DMS79 (cell line): ENCODE results near the gene STK17A.

ENCODE experiments used
- DNase-seq: peaks from one replicate; lab custom pipeline; 2025; lab: John Stamatoyannopoulos, UW

STK17A gene

DNA sequence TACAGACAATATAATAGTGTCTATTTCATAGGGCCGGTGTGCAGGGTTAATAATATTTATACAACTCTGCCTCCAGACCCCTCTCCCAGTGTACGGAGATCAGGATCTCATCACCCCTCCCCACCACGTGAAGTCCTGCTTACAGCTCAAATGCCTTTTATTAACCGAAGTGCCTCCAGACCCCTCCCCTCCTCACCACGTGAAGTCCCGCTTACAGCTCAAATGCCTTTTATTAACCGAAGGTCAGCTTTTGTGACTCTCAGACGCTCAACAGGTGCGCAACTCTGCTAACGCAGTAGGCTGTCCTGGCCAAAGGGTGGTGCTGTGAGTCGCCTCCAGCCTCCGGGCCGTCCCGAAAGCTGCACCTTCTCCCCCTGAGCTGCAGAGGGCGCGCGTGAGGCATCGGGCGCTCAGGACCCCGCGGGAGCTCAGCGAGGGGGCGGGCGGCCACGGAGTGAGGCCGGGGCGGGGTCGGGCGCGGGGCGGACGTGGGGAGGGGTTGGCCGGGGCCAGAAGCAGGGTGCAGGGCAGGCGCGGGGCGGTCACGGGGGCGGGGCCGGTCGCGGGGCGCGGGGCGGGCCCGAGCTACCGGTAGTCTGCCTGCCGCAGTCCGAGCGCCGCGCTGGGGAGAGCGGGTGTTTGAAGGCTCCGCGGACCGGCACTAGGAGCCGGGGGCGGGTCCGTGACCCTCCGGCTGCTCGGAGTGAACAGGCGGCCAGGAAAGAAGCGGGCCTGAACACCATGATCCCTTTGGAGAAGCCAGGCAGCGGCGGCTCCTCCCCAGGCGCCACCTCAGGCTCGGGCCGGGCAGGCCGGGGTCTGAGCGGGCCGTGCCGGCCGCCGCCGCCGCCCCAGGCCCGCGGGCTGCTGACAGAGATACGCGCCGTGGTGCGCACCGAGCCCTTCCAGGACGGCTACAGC lies at the start of gene STK17A:
Gene STK17A, plus strand, starts transcription at position 606 of the 921 bp plus-strand sequence. Its CDS starts 136 bp downstream, at position 742.
- DNase-seq: peak; percentile 92

DNA sequence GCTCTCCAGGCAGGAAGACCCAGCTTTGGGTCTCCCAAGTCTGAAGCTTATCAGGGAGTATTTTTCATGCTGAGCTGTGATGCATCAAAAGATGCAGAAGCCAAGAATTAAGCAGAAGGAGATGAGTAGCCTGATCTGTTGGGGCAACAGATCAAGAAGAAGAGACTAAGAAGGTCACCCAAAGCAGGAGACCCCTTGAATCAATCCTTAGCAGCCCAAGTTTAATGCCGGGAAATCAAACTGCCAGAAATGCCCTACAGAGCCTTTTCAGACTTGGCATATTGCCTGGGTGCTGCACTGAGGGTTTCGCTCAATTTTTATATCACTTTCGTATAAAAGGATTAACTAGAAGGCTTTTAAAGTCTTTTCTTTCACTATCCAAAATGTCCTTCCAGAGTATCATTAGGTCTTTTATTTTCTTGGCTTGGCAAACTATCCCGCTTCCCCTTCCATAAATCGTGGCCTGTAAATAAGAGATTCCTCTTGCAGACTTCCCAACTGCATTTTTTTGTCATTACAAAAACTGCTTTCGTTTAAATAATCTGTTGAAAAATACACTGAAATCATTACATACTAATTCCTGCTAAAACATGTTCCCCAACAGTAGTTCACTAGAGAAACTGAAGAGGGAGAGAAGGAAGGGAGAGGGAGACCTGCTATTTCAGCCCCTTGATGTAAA lies 49.0 kb upstream of the STK17A start:
- DNase-seq: no peak

DNA sequence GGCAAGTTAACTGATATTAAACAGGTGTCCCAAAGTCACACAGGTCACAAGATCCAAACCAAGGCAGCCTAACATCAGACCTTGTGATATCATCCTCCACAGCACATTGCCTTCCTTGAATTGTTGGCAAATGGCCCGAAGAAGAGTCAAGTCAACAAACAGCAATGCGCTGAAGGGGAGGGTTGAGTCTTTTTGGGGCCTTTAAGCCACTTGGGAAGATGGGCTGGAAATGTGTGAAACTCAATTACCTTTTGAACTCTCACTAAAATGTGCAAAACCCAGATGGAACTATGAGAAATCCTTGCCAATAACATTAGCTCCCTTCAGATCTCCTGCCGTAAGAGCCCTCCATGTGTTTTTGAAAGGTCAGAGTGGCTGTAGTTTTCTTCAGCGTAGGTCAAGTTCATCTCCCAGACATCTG lies 47.9 kb upstream of the STK17A start:
- DNase-seq: no peak

DNA sequence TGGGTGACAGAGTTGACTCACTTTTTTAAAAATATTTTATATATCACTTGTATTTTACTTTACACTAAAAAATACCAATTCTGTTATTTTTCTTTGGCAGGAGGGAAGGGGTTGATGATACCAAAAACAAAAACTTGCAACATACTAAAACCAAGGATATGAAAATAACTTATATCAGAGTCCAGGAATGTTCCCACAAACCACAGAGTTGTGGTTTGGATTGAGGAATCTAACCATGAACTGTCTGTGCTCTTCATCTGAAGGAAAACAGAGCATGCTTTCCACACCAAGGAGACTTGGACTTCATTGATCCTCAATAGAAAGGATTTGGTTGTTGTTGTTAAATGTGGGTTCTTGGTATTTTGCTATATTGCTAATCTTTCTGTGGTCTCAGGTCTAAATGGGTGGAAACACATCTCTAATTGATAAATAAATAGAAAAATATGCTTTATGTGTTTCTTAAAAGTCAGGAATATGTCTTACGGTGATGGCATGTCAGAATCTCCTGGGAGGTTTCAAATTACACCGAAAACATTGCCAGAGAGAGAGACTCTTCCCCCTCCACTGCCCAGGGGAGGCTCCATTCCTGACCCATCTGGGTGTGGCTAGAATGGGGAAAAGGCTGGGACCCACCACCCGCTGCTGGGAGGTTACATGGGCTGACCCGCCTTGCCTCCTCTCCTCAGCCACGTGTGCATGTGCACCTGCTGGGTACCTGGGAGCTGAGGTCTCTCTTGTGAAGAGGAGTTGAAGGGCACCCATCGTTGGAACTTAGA lies 46.9 kb upstream of the STK17A start:
- no peak for DNase-seq

DNA sequence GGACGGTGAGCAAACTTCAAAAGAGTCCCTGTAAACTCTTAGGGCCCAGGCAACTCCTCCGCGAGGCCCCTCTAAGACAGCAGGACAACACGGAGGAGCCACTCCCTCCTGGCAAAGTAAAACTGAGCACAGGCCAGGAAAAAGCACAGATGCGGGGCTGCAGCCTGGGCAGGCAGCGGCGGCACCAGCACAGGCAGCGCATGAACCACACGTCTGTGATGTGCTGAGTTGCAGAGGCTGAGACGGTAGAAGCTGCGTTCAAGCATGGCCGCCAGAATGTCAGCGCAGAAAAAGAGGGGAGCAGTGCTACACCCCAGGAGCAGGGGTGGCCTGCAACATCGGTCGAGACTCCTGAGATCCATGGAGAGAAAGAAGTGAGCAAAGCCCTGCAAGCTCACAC lies 46.1 kb upstream of the STK17A start:
- DNase-seq: no peak

DNA sequence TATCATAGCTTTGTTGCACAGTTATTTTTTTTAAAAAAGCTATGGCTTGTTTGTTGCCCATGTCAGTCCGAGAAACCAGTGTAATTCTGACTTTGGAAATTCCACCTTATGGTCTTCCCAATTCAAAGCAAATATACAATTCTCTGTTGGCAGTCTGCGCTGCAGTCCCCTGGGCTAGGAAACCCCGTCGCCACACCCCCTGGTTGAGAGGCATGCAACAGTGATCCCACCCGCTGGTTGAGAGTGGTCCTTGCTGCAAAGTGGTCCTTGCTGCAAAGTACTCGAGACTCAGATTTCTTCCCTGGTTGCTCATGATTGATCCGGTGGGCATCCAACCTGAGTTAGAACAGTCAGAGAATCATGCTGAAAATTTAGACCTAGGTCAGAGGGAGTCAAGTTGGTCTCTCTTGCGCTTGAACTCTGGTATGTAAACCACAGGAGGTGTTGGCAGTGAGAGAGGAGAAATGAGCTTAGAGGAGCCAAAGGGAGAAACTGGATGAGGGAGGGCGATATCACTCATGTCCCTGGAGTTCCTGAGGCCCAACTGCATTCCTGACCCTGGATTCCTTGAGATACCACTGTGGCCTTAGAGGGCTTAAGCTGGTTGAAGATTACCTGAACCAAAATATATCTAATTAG lies 45.0 kb upstream of the STK17A start:
- DNase-seq: no peak

DNA sequence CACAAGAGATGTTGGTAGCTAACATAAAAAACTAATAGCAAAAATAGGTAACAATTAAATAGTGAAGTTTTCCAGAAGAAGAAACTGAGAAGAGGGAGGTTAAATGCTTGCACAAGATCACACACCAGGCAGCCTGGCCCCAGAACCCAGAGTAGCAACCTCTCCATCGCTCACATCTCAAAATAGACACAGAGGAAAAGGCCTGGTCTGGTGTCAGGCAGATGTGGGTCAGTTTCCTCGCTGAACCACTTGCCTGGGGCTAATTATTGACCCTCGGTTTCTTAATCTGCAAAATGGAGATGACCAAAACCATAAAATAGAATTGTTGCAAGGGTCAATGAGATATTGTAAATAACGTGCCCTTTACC lies 44.5 kb upstream of the STK17A start:
- no peak for DNase-seq

DNA sequence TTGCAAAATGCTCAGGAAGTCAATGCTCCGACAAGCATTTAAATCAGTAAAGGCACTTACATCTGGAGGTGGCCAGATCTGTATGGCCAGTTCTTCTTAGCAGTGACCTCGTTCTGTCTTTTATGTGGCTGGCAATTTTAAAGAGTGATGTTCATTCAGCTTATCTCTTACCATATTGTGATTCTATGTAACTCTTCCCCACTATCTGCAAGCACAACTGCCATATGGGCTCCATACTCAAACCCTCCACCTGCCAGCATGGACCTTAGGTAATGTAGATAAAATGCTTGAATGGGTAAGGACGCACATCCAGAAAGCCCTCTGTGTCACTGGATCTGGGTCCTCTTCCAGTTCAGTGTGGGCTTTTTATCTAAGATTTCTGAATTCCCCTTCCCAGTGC lies 42.4 kb upstream of the STK17A start:
- no peak for DNase-seq

DNA sequence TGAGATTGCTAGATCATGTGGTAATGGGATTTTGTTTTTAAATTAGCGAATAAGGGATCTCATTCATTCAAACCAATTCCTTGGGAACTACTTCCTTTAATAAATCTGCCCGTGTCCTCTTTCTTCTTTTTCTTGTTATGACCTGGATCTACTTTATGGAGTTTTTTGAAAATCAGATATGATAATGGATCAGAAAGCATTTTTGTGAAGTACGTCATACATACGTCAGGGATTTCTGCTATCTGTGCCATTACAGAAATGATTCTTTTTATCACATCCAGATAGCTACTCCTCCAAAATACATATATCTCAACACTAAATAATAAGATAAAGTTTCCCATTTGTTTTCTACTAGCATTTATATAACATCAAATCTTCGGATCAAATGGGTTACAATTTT lies 40.2 kb upstream of the STK17A start:
- no peak for DNase-seq

DNA sequence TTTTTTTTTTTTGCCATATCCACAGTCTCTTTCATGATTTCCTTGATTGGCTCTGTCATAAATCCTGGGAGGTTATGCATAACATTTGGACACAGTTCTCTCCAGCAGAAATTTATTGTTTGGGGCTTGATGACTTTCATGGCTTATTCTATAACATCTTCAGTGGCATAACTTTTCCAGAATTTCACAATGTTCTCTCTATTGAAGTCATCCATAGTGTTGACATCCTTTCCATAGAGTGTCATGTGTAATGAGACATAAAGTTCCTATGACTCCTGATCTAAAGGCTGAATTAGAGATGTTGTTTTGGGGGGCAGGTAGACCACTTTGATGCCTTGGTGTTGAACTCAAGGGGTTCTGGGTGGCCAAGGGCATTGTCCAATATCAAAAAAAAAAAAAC lies 36.7 kb upstream of the STK17A start:
- no peak for DNase-seq

DNA sequence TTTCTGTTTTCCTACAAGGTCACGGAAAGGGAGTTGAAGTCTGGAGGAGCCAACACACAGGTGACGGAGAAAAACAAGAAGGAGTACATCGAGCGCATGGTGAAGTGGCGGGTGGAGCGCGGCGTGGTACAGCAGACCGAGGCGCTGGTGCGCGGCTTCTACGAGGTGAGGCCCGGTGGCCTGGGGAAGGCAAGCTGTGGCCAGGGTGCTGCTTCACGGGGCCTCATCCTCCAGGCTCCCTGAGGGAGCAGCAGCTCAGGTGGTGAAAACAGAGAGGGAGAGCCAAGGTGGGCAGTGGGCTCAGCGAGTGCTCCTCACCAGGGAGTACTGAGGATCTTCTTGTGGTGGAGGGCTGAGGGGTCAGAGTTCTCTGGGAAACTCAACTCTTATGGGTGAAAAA lies 32.5 kb upstream of the STK17A start:
- no peak for DNase-seq

DNA sequence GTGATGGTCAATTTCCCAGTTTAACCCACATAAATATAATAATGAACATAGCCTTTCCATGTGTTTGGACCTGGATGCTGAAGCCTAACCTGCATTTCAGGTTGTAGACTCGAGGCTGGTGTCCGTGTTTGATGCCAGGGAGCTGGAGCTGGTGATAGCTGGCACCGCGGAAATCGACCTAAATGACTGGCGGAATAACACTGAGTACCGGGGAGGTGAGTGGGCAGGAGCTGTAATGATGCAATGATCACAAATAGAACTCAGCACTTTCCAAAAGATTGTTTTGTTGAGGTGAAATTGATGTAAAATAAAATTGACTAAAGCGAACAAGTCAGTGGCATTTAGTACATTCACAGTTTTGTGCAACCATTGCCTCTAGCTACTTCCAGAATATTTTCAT lies 30.8 kb upstream of the STK17A start:
- DNase-seq: no peak

DNA sequence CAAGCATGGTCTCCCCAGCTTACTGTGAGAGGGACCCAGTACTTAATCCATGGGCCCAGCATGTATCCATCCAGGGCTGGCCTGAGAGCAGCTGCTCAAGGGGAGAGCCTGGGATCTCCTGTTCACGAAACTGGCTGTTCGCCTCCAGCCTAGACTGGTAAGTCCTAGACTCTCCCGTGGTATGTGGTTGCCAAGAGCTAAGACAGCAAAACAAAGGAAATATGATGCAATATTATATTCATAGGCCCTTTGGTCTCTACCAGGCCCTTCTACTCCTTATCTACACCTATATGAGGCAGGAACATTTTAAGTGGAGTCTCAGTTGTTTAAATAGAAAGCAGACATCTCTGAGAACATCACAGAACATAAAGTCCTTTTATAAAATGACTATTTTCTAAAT lies 28.9 kb upstream of the STK17A start:
- DNase-seq: no peak

DNA sequence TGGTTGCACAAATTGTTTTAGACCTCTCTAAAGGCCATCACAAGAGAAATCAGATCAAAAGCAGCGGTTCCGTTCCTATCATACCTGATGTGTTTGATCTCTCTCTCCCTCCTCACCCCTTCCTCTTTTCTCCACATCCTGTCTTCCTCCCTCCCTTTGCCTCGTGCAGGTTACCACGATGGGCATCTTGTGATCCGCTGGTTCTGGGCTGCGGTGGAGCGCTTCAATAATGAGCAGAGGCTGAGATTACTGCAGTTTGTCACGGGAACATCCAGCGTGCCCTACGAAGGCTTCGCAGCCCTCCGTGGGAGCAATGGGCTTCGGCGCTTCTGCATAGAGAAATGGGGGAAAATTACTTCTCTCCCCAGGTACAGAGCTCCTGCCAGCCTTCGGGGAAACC lies 28.5 kb upstream of the STK17A start:
- no peak for DNase-seq

DNA sequence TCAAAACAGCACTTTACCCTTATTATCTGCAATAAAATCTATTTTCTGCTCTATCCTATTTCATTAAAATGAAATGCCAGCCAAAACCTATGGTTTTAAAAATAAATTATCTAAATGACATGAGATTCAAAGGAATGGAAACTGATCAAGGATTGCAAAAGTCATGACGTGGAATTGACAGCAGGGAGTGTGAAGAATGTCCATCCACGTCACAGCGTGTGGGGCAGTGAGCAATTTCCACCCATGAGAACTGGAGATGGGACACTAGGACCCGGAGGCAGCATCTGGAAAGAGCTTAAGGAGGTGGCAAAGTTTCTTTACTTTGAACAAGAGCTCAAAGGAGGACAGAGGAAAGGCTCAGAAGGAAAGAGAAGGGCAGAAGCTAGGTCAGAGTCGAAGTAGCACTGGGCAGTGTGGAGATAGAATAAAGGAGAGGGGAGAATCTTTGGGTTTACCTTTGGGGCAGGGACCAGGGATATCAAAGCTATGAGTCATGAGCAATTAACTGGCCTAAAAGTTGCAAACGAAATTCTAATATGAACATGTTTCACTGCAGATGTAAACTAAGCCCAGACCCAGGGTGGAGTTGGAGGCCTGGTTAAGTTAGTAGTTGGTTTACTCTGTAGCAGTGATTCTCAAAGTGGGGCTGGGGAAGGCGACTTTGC lies 24.9 kb upstream of the STK17A start:
- no peak for DNase-seq

DNA sequence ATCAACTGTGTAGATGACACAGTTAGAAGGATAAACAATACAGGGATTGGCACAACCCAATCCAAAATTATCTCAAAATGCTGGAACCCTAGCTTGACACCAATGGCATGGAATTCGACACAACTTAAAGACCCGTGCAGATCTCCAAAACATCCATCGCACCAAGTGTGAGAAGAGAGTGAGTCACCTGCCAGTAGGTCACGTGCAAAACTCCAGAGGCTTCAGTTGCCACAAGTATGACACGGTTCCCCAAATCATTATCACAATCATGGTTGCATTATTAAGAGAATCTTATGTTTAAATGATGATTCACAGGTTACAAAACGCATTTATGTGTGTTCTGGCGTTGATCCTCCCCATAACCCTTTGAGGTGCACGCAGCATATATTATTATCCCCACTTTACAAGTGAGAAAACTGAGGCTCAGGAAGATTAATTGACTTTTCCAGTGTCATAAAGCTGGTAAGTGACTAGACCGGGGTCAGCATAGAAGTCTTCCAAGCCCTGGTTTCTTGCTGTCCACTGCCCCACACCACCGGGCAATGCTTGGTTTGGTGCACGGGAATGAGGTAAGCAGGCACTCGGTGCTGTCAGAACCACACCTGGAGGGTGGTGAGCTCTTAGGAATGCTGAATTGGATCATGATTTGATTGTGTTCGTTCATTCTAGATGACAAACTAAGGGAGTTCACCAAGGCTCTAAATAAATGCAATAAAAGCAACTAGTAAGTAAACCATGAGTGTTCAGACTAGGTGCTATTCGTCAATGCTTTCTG lies 23.6 kb upstream of the STK17A start:
- DNase-seq: no peak

DNA sequence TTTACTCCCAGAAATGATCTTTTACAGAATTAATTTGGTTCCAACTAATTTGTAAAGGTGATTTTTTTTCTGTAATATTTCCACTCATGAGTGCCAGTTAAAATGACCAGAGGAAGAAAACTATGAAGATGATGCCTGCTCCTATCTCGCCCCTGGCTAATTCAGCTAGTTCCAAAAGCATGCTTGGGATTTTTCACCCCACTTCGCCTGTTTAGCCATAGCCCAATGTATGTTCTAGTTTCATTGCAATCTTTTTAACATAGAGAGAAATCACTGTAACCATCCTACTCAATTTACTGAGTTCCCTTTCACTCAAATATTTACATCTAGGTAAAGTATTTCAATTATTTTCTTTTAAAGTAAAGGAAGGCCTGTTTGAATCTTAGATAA lies 23.0 kb upstream of the STK17A start:
- no peak for DNase-seq

DNA sequence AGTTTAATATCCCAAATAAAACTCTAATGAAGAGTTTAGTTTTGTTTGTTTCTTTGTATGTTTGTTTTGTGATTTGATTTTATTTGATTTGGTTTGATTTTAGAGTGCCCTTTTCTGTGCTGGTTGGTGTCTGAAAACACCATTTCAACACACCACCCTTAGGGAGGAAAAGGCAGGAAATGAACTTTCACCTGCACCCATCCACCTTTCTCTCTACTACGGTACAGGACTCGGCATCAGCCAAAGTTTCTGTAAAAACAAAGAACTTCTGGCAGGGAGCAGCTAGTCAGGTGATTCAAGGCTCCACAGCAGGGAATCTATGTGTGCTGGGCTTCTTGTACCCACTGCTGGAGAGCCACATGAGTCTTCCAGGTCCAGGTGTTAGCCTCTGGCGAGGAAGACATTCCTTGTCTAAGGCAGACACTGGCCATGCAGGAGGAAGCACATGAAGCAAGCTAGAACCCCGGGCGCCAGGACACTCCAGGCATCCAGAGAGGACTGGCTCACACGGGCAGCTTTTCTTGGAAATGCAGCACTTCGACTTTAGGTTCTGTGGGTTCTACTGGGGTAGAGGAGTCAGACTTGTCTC lies 22.1 kb upstream of the STK17A start:
- no peak for DNase-seq

DNA sequence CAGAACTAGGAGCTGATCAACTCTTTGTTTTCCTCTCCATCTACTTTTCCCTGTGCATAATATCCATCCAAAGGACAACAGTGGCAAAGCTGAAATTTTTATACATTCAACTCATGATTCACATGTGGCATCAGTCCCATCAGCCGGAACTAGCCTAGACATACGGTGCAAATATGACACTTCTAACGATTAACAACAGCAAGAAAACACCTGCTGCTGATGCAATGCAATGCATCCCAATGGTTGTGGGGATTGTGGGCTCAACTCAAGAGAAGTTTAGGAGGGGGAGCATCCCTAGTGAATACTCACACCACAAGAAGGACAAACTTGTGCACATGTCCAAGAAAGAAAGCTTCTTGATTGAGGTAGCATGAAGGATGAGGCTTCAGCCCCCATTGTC lies 20.5 kb upstream of the STK17A start:
- DNase-seq: no peak

DNA sequence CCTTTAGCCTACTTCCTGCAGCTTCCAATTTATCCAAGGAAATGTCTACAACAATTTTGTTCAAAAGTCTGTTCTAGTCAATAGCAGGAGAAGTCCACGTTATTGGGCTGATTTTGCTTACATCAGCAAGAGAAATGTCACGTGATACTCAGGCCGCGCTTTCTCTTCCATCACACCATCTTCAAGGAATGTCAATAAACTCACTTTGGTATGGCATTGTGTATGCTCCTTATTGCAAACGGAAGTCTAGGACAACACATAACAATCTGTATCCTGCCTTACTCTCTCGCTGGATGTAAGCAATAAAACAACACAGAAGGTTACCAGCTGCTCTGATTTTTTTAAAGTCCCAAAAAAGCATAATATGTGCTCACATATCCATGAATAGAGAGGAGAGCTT lies 17.1 kb upstream of the STK17A start:
- no peak for DNase-seq

DNA sequence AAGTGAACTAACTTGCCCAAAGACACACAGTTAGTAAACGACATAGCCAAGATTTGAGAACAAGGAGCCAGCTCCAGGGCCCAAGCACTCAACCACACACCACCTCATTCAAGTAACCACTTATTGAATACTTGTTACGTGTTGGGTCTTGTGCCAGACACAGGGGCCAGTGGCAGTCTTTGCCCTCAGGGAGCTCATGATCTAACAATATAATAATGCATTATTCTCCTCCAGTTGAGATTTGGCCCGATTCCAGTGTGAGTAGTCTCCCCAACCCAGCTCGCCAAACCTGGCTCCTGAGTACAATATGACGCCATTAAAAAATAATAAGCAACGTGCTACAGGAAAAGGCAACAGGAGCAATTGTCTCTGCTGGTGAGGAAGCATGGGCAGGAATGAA lies 14.4 kb upstream of the STK17A start:
- peak; percentile 42 for DNase-seq
